ENCODE results near the gene ATP5F1E. TPM values are rescaled to one million over a fixed set of nuclear protein-coding genes. Genes with fewer than 3 reads are reported as not detected.

The ATP5F1E gene
- total and polyA plus RNA-seq, 9 of the 15 experiments (the other 6 are each of a cell fraction or from before 2014, with no cell fraction given), result 60.3 to 162 (median 113) TPM

- TF ChIP-seq NKRF (IDR thresholded peaks at IDR 0.05; ENCODE audit: borderline replicate concordance) (0 out of 2 replicates have a peak, but pooled peaks have one; percentile 32), POU5F1 (IDR thresholded peaks at IDR 0.05; ENCODE audit: borderline replicate concordance, low read depth, low read length, partially characterized antibody) (no peak), ZNF583 (CRISPR knock-in tag; IDR thresholded peaks at IDR 0.05) (no peak), ZNF277 (CRISPR knock-in tag; IDR thresholded peaks at IDR 0.05; ENCODE audit: borderline replicate concordance) (no peak), HMBOX1 (IDR thresholded peaks at IDR 0.05) (no peak), ETV5 (CRISPR knock-in tag; IDR thresholded peaks at IDR 0.05; ENCODE audit: low read depth) (0 out of 2 replicates have a peak, but pooled peaks have one; percentile 46), SMARCC2 (IDR thresholded peaks at IDR 0.05; ENCODE audit: low read depth) (no peak), NCOR1 (IDR thresholded peaks at IDR 0.05) (no peak), ZNF507 (tag; conservative IDR thresholded peaks at IDR 0.05) (no peak), POLR3A (IDR thresholded peaks at IDR 0.05; ENCODE audit: borderline replicate concordance, extremely low read depth, insufficient read depth, insufficient read length) (no peak), EWSR1 (IDR thresholded peaks at IDR 0.05; ENCODE audit: borderline replicate concordance, low read depth, partially characterized antibody) (no peak), ZNF184 (CRISPR knock-in tag; IDR thresholded peaks at IDR 0.05) (no peak), HMG20B (CRISPR knock-in tag; IDR thresholded peaks at IDR 0.05) (no peak), CEBPG (CRISPR knock-in tag; IDR thresholded peaks at IDR 0.05) (no peak), CEBPG (tag; conservative IDR thresholded peaks at IDR 0.05 in 1 of 2, IDR thresholded peaks at IDR 0.05 in 1 of 2) (no peak), KLF6 (CRISPR knock-in tag; IDR thresholded peaks at IDR 0.05; ENCODE audit: borderline replicate concordance) (no peak), C11orf30 (IDR thresholded peaks at IDR 0.05; ENCODE audit: low read depth) (no peak), MNT (conservative IDR thresholded peaks at IDR 0.05) (no peak), CHD4 (IDR thresholded peaks at IDR 0.05; ENCODE audit: insufficient read depth, insufficient replicate concordance, low read depth, low read length, poor library complexity, severe bottlenecking) (no peak)
These were observed 25.8 kb downstream of the ATP5F1E start (continued) for GRCh38 chr20:59006167-59006863.
